GM18907 (cell line): ENCODE results near the gene LIN7B.
A peak's percentile ranks its signal among the peaks of the same experiment; 100 is the strongest.
"Not testable (repeated sequence)": the region's sequence is repeated elsewhere in the genome, so short reads cannot be mapped to it uniquely, and the experiment has no call there.

Experiments
- ATAC-seq: cut with Tn5 transposase; IDR thresholded peaks from one replicate; pipeline ENCODE4 v1.9.1; 2021; ENCODE audit warnings: mild to moderate bottlenecking, moderate library complexity; ENCODE audit not compliant: unreplicated experiment

The LIN7B gene

GRCh38 chr19:49113762-49114629 is at the start of gene LIN7B:
TSS of gene LIN7B (plus strand) at chr19:49114370. CDS start at chr19:49114405, 35 bp downstream.
- peak; percentile 46 for ATAC-seq

- no peak for ATAC-seq
Measured at GRCh38 chr19:49064768-49065611, 49.2 kb upstream of the LIN7B start, which contains the start of gene NTF4. TSS of gene NTF4 (minus strand) at chr19:49064818. CDS start at chr19:49061997, 2,821 bp downstream.

- no peak for ATAC-seq
Measured at GRCh38 chr19:49065905-49066512, 48.2 kb upstream of the LIN7B start.

- ATAC-seq = no peak
Measured at GRCh38 chr19:49067554-49067953, 46.6 kb upstream of the LIN7B start.

- ATAC-seq = no peak
Measured at GRCh38 chr19:49069026-49069425, 45.1 kb upstream of the LIN7B start.

GRCh38 chr19:49070416-49070815 is 43.8 kb upstream of the LIN7B start:
- ATAC-seq = no peak

GRCh38 chr19:49071860-49072547 is 42.2 kb upstream of the LIN7B start:
- no peak for ATAC-seq

GRCh38 chr19:49073514-49074378 is 40.4 kb upstream of the LIN7B start:
- no peak for ATAC-seq

GRCh38 chr19:49074869-49075268 is 39.3 kb upstream of the LIN7B start:
- not testable (repeated sequence) for ATAC-seq

- ATAC-seq = no peak
Measured at GRCh38 chr19:49080392-49080791, 33.8 kb upstream of the LIN7B start.

GRCh38 chr19:49081273-49081672 is 32.9 kb upstream of the LIN7B start:
- ATAC-seq = no peak

- no peak for ATAC-seq
Measured at GRCh38 chr19:49084206-49085019, 29.8 kb upstream of the LIN7B start.

GRCh38 chr19:49085020-49085867 is 28.9 kb upstream of the LIN7B start, which contains the start of gene SNRNP70:
TSS of gene SNRNP70 (plus strand) at chr19:49085451. CDS start at chr19:49086415, 964 bp downstream.
- ATAC-seq = peak; percentile 80

GRCh38 chr19:49085868-49086232 is 28.3 kb upstream of the LIN7B start:
- no peak for ATAC-seq

GRCh38 chr19:49086296-49086695 is 27.9 kb upstream of the LIN7B start:
- ATAC-seq = no peak

GRCh38 chr19:49091391-49092038 is 22.7 kb upstream of the LIN7B start:
- no peak for ATAC-seq

- no peak for ATAC-seq
Measured at GRCh38 chr19:49092686-49093085, 21.5 kb upstream of the LIN7B start.
